AG08396 (cell line): ENCODE results near the gene SAMD3.
"Not testable (repeated sequence)": the region's sequence is repeated elsewhere in the genome, so short reads cannot be mapped to it uniquely, and the experiment has no call there.

Source experiments
- DNase-seq: peaks from one replicate; pipeline ENCODE4 v3.0.0; 2012; ENCODE audit warnings: low spot score, mixed read lengths

SAMD3 gene

DNA sequence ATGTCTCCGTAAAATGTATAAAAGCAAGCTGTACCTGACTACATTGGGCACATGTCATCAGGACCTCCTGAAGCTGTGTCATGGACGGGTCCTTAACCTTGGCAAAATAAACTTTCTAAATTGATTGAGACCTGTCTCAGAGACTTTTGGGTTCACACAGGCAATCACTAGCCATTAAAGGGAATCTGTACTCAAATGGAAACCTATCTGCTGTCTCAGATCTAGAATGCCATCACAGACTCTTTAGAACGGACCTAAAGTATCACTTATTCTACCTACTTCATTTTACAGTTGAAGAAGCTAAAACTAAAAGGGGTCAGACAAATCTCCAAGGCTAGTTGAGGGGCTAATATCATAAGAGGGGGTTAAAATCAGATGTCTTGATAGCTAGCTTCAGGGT is 11.1 kb downstream of the SAMD3 start:
- DNase-seq, result no peak

GRCh38 chr6:130207979-130208649 is 14.6 kb downstream of the SAMD3 start:
- DNase-seq, result no peak

DNA sequence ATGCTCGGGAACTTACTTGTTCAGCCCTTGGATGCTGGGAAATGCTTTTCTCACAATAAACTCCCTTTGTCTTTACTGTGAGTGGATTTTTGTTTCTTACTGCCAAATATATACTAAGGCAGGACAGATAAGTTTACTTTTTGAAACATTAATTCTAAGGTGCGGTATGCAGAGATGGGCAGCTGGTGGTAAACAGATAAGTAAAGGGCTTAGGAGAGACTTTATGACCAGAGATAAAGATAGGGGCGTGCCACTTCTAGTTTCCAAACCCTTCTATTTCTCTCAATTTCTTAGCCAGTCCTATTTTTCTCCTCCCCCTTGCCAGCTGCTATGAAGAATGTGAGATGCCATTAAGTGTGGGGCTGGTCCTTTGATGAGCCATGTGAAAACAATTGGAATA is 16.3 kb downstream of the SAMD3 start:
- DNase-seq, result no peak

GRCh38 chr6:130204322-130204721 is 18.4 kb downstream of the SAMD3 start:
- no peak for DNase-seq

DNA sequence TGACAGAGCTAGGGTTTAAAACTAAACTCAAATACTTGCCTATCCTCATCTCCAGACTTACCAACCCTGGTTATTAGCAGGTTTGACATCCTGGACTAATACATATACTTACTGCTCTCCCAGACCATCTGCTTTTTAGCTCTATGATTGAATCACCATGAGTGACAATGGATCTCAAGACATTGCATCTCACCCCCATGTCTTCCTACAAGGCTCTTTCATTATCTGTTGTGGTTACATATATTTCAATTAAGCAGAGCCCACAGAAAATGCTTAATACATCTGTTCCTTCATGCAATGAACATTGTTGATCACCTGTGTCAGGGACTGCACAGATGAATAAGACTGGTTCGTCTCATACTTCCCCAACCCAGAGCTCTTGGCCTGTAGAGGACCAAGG is 19.4 kb downstream of the SAMD3 start:
- no peak for DNase-seq

- no peak for DNase-seq
Observed at GRCh38 chr6:130202782-130203181, 20.0 kb downstream of the SAMD3 start.

- DNase-seq, result no peak
Observed at GRCh38 chr6:130200020-130200419, 22.7 kb downstream of the SAMD3 start.

DNA sequence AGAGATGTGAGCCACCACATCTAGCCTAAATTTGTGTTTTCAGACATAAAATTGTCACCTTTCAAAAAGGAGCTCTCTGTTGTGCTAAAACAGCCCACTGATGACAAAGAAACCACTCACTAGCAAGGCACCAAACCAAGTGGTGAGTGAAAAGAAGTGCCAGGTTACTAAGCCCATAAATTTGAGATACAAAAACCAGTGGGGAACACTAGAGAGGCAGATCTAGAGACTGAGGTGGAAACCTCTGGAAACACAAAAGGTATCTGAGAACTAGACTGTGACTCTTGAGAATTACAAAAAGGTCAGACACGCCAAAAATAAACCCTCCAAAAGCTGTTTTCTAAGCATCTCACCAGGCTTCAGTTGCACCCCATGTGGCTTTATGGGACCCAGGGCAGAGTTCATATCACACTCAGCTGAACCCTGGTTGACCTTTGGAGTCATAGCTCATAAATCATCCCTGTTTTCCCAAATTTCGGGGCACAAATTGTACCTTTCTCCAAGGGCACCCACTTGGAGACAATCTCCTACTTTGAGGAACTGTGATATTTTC is 24.2 kb downstream of the SAMD3 start:
- no peak for DNase-seq

DNA sequence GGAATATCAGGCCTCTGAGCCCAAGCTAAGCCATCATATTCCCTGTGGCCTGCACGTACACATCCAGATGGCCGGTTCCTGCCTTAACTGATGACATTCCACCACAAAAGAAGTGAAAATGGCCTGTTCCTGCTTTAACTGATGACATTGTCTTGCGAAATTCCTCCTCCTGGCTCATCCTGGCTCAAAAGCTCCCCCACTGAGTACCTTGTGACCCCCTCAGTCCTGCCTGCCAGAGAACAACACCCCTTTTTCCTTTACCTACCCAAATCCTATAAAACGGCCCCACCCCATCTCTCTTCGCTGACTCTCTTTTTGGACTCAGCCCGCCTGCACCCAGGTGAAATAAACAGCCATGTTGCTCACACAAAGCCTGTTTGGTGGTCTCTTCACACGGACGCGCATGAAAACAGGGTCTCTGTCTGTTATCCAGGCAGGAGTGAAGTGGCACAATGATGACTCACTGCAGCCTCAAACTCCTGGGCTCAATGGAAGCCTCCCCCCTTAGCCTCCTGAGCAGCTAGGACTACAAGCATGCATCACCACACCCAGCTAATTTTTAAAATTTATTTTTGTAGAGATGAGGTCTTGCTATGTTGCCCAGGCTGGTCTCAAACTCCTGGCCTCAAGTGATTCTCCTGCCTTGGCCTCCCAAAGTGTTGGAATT is 24.8 kb downstream of the SAMD3 start:
- DNase-seq, result not testable (repeated sequence)

DNA sequence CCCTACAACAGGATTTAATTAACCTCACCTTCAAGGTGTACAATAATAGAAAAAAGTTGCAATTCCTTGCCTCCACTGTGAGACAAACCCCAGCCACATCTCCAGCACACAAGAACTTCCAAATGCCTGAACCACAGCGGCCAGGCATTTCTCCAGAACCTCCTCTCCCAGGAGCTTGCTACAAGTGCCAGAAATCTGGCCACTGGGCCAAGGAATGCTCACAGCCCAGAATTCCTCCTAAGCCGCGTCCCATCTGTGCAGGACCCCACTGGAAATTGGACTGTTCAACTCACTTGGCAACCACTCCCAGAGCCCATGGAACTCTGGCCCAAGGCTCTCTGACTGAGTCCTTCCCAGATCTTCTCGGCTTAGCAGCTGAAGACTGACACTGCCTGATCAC is 28.3 kb downstream of the SAMD3 start:
- not testable (repeated sequence) for DNase-seq

DNA sequence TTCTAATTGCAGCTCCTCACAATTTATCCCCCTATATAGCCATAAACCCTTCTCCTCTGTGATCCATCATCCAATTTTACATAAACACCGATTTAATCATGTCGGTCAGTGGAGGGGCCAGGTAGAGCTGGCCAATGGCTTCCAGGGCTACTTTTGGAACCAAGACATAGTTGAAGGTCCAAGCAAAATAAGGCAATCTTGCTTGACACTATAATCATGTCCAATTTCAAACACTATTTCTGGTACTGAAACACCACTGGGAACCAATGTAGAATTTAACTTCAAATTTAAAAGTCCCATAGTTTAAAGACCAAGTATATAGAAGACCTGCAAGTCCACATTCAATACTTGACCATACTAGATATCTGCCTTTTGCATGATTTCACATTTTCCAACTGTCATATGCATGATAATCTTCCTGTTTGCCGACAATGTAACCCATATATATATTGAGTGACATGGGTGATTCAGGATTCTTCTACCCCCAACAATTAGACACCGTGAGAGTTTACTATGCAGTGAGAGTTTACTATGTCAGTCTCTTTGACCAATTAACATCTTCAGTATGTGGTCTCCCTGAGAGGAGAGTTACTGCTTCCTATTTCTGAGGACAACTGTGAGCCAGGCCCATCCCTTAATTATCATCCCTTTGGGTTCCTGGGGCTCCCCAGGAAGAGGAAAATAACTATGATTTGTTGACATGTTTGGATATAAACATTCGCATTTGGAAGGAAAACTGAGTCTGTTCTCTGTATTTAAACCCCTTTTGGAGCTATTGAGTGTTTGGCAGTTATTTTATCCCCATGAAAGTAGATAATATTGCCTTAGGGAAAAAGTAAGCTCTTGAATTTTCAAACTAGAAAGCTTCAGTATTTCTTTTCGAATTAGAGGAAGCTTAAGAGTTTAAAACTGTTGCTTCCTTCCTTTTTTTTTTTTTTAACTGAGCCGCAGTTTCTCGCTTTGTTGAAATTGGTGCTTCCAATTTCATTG is 31.8 kb downstream of the SAMD3 start:
- no peak for DNase-seq

DNA sequence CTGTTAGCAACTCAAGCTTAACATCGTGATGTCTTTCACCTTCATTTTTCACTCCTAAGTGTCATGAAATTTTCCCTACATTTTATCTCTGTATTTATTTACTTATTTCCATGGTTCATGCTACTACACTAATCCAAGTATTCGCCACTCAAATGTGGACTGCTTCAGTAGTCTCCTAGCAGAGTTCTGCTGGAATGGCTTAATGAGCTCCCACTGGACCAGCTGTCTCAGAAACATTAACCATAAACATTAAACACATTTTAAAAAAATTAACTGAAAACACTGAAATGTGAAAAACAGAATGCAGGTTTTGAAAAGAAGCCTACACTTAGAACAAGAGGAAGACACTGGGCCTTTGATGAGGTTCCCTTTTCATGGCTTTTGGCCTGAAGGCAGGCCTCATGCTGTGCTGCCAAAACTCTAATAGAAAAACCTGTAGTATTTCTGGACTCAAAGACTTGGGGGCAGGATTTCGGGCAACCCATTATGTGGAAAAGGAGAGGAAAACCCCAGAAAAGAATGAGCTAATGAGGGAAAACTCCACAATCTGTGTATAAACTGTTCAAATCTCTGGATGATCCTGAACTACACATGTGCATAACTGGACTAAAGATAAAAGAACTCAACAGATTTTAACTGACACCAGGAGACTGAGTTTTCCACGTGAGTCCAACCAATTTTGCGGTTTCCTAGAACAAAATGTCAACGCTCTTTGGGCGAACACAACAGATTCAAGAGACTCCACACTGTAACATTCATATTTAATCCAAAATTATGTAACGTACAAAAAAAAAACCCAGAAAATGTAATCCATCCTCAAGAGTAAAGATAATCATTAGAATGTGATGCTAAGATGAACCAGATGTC is 33.0 kb downstream of the SAMD3 start:
- no peak for DNase-seq

- no peak for DNase-seq
Observed at GRCh38 chr6:130188207-130188899, 34.4 kb downstream of the SAMD3 start.

GRCh38 chr6:130187335-130188206 is 35.2 kb downstream of the SAMD3 start:
- DNase-seq, result no peak

GRCh38 chr6:130185658-130186057 is 37.1 kb downstream of the SAMD3 start:
- DNase-seq, result no peak

- DNase-seq, result no peak
Observed at GRCh38 chr6:130183271-130184222, 39.2 kb downstream of the SAMD3 start.

GRCh38 chr6:130182466-130182865 is 40.3 kb downstream of the SAMD3 start:
- no peak for DNase-seq

GRCh38 chr6:130178692-130179091 is 44.1 kb downstream of the SAMD3 start:
- DNase-seq, result peak; percentile 78

- DNase-seq, result no peak
Observed at GRCh38 chr6:130176378-130176777, 46.4 kb downstream of the SAMD3 start.
